Measurements from ENCODE around the gene MTPN.

The MTPN gene

DNA sequence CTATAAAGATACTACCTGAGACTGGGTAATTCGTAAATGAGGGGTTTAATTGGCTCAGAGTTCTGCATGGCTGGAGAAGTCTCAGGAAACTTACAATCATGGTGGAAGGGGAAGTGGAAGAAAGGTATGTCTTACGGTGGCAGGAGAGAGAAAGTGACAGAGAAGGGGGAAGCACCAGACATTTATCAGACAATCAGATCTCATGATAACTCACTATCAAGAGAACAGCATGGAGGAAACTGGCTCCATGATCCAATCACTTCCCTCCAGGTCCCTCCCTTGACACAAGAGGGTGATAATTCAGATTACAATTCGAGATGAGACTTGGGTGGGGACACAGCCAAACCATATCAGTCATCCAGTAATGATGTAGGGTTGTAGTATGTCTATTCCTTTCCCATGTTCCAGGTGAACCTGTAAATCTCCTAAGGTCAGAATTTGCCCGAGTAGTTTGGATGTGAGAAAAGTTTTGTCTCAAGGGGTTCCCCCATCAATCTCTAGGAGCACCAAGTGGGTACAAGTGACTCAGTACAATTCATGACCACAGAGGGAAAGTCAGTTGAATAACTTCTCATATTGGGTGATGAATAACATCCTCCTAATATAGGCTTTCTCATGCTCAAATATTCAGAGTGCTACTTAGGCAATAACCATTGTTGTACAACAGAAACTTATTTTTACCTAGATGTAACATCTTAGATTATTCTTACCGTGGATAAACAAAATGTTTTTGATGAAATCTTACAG lies 39.7 kb upstream of the MTPN start:
- TF ChIP-seq, protein P1, sequence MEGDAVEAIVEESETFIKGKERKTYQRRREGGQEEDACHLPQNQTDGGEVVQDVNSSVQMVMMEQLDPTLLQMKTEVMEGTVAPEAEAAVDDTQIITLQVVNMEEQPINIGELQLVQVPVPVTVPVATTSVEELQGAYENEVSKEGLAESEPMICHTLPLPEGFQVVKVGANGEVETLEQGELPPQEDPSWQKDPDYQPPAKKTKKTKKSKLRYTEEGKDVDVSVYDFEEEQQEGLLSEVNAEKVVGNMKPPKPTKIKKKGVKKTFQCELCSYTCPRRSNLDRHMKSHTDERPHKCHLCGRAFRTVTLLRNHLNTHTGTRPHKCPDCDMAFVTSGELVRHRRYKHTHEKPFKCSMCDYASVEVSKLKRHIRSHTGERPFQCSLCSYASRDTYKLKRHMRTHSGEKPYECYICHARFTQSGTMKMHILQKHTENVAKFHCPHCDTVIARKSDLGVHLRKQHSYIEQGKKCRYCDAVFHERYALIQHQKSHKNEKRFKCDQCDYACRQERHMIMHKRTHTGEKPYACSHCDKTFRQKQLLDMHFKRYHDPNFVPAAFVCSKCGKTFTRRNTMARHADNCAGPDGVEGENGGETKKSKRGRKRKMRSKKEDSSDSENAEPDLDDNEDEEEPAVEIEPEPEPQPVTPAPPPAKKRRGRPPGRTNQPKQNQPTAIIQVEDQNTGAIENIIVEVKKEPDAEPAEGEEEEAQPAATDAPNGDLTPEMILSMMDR (IDR thresholded peaks at IDR 0.05; ENCODE audit: unreplicated experiment in 3 of 3) = no peak
- Mint-ChIP-seq H3K27ac (no peak overlapping the region), H3K9me3 (no peaks in the 10 kb centered on the region), H3K27me3 (ENCODE audit: low read depth) (no peaks in the 10 kb centered on the region), H3K4me3 (no peak overlapping the region), H3K4me1 (no peaks in the 10 kb centered on the region), H3K36me3 (ENCODE audit: low read depth) (no peaks in the 10 kb centered on the region)

DNA sequence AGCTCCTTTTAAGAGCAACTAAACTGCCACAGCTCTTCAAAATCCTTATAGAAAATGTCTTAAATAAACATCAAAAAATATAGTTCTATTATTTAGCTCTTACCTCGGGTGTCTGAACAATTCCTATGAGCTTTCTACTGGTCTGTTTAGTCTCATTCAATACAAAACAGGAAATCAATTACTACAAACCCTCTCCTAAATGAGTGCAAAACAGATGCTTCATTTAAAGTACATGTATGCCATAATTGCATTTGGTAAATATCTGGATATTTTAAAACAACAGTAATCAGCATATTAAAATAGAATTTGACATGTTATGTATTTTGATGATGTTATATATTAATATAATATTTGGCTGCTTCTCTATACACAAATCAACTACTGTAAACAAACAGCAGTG lies 38.5 kb upstream of the MTPN start:
- peaks cover 4% of the 10 kb centered on the region for H3K27me3 Mint-ChIP-seq (ENCODE audit: low read depth)
- no peak overlapping the region for H3K27ac Mint-ChIP-seq
- no peaks in the 10 kb centered on the region for H3K9me3 Mint-ChIP-seq
- TF ChIP-seq, protein P1 (IDR thresholded peaks at IDR 0.05; ENCODE audit: unreplicated experiment in 3 of 3) = no peak
- no peaks in the 10 kb centered on the region for H3K36me3 Mint-ChIP-seq (ENCODE audit: low read depth)
- no peaks in the 10 kb centered on the region for H3K4me1 Mint-ChIP-seq
- H3K4me3 Mint-ChIP-seq = no peak overlapping the region

DNA sequence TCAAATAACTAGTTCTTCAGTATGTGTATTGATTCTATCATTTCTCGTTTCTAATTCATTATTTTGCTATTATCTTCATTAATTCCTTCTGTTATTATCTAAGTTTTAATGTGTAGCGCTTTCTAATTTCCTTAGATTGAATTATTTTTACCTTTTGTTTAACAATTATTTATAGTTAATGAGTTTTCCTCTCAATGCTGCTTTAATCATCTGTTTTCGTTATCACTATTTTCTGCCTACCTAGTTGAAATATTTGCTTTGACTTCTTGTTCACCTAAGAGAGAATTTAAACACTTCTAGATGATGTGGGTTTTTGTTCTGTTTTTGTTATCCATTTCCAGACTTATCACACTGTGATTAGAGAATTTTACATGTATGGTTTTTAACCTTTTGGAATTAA lies 37.5 kb upstream of the MTPN start:
- TF ChIP-seq, protein P1 (IDR thresholded peaks at IDR 0.05; ENCODE audit: unreplicated experiment in 3 of 3) = no peak
- no peaks in the 10 kb centered on the region for H3K36me3 Mint-ChIP-seq (ENCODE audit: low read depth)
- H3K4me1 Mint-ChIP-seq = no peaks in the 10 kb centered on the region
- H3K27me3 Mint-ChIP-seq (ENCODE audit: low read depth) = peaks cover 8% of the 10 kb centered on the region
- no peak overlapping the region for H3K27ac Mint-ChIP-seq
- H3K9me3 Mint-ChIP-seq = no peaks in the 10 kb centered on the region
- no peak overlapping the region for H3K4me3 Mint-ChIP-seq

- Mint-ChIP-seq H3K27ac (no peak overlapping the region), H3K4me1 (no peaks in the 10 kb centered on the region), H3K27me3 (ENCODE audit: low read depth) (peaks cover 8% of the 10 kb centered on the region), H3K36me3 (ENCODE audit: low read depth) (no peaks in the 10 kb centered on the region), H3K4me3 (no peak overlapping the region), H3K9me3 (no peaks in the 10 kb centered on the region)
- TF ChIP-seq, protein P1 (IDR thresholded peaks at IDR 0.05; ENCODE audit: unreplicated experiment in 3 of 3) = no peak
These were observed 35.1 kb upstream of the MTPN start for GRCh38 chr7:136012238-136012637.

DNA sequence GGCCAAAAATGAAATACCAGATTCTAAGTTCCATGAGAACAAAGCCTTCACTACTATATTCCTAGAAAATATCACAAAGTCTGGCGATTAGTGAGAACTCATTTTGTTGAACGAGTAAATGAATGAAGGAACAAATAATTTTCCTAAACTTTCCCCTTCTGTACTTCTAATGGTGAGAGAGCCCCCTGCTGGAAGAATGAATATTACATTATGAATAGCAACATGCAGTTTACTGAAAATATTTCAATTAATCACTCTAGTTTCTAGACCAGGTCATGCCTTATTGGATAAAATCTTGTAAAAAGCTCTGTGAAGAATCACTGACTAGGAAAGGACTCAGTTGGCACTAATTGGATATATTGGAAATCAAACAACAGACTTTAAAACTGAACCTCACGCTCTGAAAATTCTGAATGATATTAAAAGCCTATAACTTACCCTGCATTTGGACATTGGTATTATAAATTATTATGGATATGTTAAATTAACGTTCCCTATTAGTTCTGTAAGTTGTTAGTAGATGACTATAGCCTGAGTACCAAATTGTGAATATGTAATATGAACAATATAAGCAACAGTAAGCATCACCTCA lies 32.4 kb upstream of the MTPN start:
- H3K4me3 Mint-ChIP-seq = no peak overlapping the region
- no peaks in the 10 kb centered on the region for H3K4me1 Mint-ChIP-seq
- TF ChIP-seq, protein P1 (IDR thresholded peaks at IDR 0.05; ENCODE audit: unreplicated experiment in 3 of 3) = peak; percentile 63 to 84 (median 74)
- H3K9me3 Mint-ChIP-seq = no peaks in the 10 kb centered on the region
- no peaks in the 10 kb centered on the region for H3K36me3 Mint-ChIP-seq (ENCODE audit: low read depth)
- peaks cover 8% of the 10 kb centered on the region for H3K27me3 Mint-ChIP-seq (ENCODE audit: low read depth)
- H3K27ac Mint-ChIP-seq = peak overlapping the region in 1 of 3 experiments; percentile 14

GRCh38 chr7:136006208-136006607 lies 29.0 kb upstream of the MTPN start:
- peaks cover 4% of the 10 kb centered on the region for H3K27me3 Mint-ChIP-seq (ENCODE audit: low read depth)
- H3K36me3 Mint-ChIP-seq (ENCODE audit: low read depth) = no peaks in the 10 kb centered on the region
- H3K27ac Mint-ChIP-seq = no peak overlapping the region
- H3K4me3 Mint-ChIP-seq = no peak overlapping the region
- TF ChIP-seq, protein P1 (IDR thresholded peaks at IDR 0.05; ENCODE audit: unreplicated experiment in 3 of 3) = no peak
- H3K9me3 Mint-ChIP-seq = no peaks in the 10 kb centered on the region
- H3K4me1 Mint-ChIP-seq = no peaks in the 10 kb centered on the region

All from nephron (organoid).